Cardiac septum (tissue), 1 donor: ENCODE results near the gene HOXA3. TPM values are rescaled to one million over a fixed set of nuclear protein-coding genes. Genes with fewer than 3 reads are reported as not detected.
A peak's percentile ranks its signal among the peaks of the same experiment; 100 is the strongest.

Source experiments
- DNase-seq: peaks from one replicate; pipeline ENCODE4 v3.0.0-alpha.2; 2020; ENCODE audit warnings: low spot score
- intact Hi-C: fragments of 100-400 bp; cut with DNase I; formaldehyde crosslinking; loops from one replicate; pipeline ENCODE4 v1.14.0; 2022
- total RNA-seq: library from RNA; stranded (reverse); fragmentation: NEBNext Ultra II Directional; extraction: Animal tissue kit (Norgen Biotek cat#: 25700); gene quantifications from one replicate; pipeline ENCODE4 v1.2.1, GENCODE V29; 2021
- donor health status: DM: no; HTN: no; CAD: no.

HOXA3 gene
- total RNA-seq, 1 donor from 2014 or later, result 0.40 TPM

DNA sequence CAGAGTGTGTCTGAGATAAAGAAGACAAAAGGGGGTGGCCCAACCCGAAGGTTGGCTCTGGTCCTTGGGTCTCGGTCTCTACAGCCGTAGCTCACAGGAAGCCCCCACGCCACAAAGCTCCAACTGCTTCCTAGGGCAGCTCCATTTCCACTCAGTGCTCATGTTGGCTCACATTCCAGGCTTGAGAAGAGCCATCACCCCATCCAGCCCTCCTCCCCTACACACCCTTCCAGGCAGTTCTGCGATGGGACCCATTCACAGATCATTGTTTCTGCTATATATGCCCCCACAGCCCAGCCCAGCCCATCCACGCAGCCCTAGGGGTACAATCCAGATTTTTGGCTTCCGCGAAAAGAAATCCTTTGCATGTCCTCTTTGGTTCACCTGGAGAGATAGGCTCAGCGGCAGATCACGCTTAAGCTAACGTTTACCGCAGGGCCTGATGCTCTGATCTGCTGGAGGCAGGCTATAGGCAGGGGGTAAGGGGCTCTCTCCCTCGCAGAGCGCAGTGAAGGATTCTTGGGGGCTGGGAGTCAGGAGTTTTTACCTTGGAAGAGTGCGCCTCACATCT, 38.9 kb upstream of the HOXA3 start:
- intact Hi-C loops, result loop anchor here (10.0 kb wide), 1 partner anchor 904 kb away; no protein-coding TSS in a partner anchor

GRCh38 chr7:27189997-27190748, 37.8 kb upstream of the HOXA3 start:
- peak; percentile 50 for DNase-seq
- intact Hi-C loops, result loop anchor here (10.0 kb wide), 1 partner anchor 905 kb away; no protein-coding TSS in a partner anchor

More for the DNA sequence above, 38.9 kb upstream of the HOXA3 start:
- peak; percentile 33 for DNase-seq

DNA sequence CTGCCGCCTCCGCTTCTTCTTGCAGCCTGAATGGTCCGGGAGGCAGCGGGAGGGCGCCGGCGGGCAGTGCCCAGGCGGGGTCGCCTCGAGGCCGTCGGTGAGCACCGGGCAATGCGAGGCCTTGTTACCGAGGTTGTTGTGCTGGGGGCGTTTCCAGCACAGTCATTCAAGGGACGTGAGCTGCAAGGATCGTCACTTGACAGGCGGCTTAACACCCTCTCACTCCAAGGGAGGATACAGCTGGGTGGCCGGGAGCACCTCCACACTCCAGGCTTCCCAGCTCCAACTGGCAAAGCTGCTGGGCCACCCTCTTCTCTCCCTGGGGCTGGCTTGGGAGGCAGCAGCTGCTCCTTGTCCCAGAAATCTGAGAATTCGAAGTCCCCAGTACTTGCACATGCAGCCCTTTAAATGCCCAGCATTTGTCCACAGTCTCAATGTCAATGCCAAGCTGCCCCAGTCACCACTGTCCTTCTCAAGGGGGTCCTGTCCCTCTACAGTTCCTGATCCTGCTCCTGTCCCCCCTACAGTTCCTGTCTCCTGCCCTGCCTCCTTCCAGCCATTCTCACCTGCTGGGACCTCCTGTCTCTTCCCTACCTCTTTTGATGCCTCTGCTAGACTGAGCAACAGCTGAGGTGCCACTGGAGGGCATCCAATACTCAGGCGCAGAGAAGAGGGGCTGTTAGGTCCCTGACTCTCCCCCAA, 37.1 kb upstream of the HOXA3 start:
- intact Hi-C loops, result no loop called here
- peak; percentile 43 for DNase-seq

- intact Hi-C loops, result no loop called here
- peak; percentile 76 for DNase-seq
Measured at GRCh38 chr7:27188386-27189294, 36.3 kb upstream of the HOXA3 start.

- intact Hi-C loops, result no loop called here
- DNase-seq, result peak; percentile 74
Measured at GRCh38 chr7:27187475-27188385, 35.3 kb upstream of the HOXA3 start.

DNA sequence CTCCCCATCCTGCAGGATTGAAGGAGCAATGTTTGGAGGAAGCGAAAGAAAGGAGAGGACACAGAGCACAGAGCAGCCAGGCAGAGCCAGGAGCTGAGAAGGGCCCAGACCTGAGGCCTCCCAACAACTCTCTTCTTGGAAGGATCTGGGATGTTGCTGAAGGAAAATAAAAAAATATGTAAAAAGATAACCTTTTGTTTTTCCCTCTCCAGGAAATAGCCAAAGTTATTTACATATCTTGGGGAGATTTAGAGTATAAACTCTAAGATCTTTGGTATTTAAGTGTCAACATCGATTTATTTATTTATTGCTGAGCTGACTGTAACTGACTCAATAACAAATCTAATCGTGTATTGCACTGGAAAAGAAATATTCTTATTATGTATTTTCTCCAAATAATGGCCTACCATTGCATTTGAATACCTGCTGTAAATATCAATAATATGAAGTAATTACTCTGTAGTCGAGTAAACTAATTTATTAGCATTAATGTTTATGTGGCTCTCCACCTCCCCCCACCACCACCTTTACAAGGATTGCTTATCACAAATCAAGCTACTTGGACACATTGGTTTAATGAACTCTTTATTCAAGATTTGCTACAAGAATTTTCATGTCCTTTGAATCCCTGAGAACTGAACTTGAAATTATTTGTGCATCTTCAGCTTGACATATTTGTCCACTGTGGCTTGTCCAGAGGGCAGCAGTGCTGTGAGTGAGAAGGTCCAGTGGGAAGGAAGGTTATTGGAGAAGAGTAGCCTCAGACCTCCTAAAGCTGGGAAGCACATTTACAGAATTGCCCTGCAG, 34.5 kb upstream of the HOXA3 start:
- intact Hi-C loops, result no loop called here

GRCh38 chr7:27185854-27186667, 33.7 kb upstream of the HOXA3 start:
- intact Hi-C loops, result no loop called here
- DNase-seq, result peak; percentile 67

More for the DNA sequence above, 34.5 kb upstream of the HOXA3 start:
- no peak for DNase-seq

- intact Hi-C loops, result no loop called here
- peak; percentile 61 for DNase-seq
Measured at GRCh38 chr7:27185013-27185853, 32.9 kb upstream of the HOXA3 start, which contains the start of gene HOXA11. TSS of gene HOXA11 (minus strand) at chr7:27185232. CDS start at chr7:27185144, 88 bp downstream.

DNA sequence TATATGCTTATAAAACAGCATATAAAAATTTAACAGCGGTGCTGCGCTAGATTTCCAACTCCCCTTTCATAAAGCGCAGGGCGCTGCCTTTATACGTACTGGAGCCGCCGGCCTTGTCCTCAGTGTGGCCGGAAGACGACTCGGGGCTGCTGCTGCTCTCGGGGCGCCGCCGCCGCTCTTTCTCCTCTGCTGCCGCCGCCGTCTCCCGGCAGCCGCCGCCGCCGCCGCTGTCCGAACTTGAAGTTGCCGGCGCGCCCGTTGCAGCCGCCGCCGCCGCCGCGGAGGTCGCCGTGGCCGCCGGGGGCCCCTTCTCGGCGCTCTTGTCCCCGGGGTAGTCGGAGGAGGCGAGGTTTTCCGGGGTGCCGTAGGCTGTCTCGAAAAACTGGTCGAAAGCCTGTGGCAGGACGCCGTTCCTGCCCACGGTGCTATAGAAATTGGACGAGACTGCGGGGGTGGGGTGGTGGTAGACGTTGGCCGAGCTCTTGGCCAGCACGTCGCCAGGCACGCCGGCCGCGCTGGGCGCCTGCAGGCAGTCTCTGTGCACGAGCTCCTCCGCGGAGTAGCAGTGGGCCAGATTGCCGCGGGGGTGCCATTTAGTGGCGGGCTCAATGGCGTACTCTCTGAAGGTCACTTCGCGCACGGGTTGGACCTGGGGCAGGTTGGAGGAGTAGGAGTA, 32.1 kb upstream of the HOXA3 start:
- DNase-seq, result peak; percentile 73
- intact Hi-C loops, result no loop called here

GRCh38 chr7:27183682-27184336, 31.4 kb upstream of the HOXA3 start:
- intact Hi-C loops, result no loop called here
- DNase-seq, result peak; percentile 26

DNA sequence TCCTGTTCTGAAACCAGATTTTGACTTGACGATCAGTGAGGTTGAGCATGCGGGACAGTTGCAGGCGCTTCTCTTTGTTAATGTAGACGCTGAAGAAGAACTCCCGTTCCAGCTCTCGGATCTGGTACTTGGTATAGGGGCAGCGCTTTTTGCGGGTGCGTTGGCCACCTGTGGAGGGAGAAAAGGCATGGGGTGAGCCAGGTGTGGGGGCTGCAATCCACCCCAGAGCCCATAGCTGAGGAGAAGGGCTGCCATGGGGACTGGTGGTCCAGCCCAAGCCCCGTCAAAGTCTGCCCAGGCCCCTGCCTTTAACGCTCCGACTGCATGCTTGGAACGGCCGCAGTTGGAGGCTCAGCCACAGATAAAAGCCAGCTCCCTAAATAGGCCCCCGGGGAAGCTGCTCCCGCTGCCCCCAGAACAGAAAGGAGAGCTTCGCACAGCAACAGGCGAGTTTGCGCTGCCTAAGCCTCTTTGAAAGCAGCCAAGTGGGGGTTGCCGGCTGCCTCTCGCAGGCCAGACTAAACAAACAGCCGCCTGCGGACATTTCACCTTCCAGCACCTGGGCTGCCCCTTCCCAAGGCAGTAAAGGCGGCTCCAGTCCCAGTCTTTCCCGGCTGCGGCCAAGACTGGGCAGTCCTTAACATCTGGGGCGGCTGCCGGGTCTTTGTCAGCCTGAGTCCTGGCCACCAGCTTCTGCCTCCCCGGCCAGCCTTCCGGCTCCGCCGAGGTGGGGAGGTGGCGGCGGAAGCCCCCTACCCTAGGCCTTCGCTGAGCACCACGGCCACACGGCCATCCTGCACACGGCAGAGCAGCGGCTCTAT, 30.7 kb upstream of the HOXA3 start:
- peak; percentile 51 for DNase-seq
- intact Hi-C loops, result no loop called here

DNA sequence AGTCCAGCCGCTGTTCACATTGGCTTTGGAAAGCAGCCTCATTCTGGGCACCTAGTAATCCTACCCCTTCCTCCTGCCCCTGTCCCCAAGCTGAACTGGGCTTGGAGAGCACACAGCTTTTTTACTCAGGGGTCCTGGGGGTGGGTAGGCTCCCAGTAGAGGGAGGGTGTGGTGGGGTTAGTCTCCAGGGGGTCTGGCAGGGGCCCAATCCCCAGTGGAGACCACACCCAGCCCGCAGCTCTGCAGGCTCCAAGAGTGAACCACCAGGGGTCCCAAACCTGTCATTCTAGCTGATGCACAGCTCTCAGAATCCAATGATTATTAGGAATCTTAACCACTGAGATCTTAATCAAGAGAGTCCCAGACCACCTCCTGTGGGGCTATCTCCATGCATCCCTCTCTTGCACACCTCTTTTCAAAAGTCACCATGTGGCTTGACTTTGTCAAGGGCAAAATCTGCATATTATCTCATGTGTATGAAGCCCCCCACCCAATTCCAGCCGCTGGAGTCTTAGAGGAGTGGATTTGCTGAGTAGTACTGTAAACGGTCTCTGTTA, 30.0 kb upstream of the HOXA3 start:
- peak; percentile 55 for DNase-seq
- intact Hi-C loops, result no loop called here

DNA sequence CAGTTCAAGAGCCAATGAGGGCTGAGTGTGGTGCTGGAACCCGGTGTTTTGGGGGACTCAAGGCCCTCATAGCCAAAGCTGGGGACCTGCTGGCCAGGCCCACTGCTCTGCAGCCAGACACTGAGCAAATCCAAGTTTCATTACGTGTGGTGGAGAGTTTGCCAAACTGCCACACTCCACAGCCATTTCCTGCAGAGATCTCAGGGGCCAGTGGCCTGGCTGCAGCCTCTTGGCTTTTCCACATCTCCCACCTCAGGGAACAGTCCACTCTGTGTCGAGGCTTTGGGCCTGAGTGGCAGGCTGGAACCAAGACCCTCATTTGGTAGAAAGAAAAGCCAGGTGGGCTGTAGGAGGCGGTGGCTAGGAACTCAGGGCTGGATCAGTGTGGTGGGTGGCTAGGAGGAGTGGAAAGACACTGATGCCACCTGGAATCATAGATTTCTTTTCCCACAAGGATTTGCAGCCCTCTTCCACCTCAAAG, 29.5 kb upstream of the HOXA3 start:
- intact Hi-C loops, result no loop called here
- DNase-seq, result no peak
